K562 (cell line): ENCODE measurements around the gene FAM83E. TPM values are rescaled to one million over a fixed set of nuclear protein-coding genes. Genes with fewer than 3 reads are reported as not detected.

Experiments used
- GTF2A2 ChIP-seq: IDR thresholded peaks from 2 replicates; pipeline ENCODE4 v1.6.1; 2016; ENCODE audit warnings: mild to moderate bottlenecking, missing genetic modification characterization, missing compliant biosample characterization
- HDAC6 ChIP-seq: IDR thresholded peaks from 2 replicates; pipeline ENCODE4 v1.6.1; 2012; ENCODE audit warnings: low read depth, mild to moderate bottlenecking, control low read depth, inconsistent platforms, low read length, moderate library complexity
- MTA1 ChIP-seq: fragments of 450-650 bp; IDR thresholded peaks from 2 replicates; pipeline ENCODE4 v1.6.1; 2017; ENCODE audit warnings: borderline replicate concordance
- NBN ChIP-seq: fragments of 450-650 bp; IDR thresholded peaks from 2 replicates; pipeline ENCODE4 v1.6.1; 2016; ENCODE audit warnings: low read depth, mild to moderate bottlenecking
- POLR2G ChIP-seq: fragments of 200-400 bp; formaldehyde crosslinking; IDR thresholded peaks from 2 replicates; pipeline ENCODE4 v1.6.1; 2017; ENCODE audit warnings: low read depth, mild to moderate bottlenecking, antibody characterized with exemption, low read length, moderate library complexity
- ZNF143 ChIP-seq: sonication (generic); formaldehyde crosslinking; IDR thresholded peaks from 2 replicates; pipeline ENCODE4 v1.9.0; 2022; ENCODE audit warnings: mild to moderate bottlenecking, missing genetic modification reagents
- ZNF3 ChIP-seq: fragments of 250-450 bp; sonication (Bioruptor Pico); IDR thresholded peaks from 2 replicates; pipeline ENCODE4 v1.5.0; 2021; ENCODE audit warnings: mild to moderate bottlenecking, moderate library complexity
- ZNF384 ChIP-seq: IDR thresholded peaks from 2 replicates; pipeline ENCODE4 v1.6.1; 2012; ENCODE audit warnings: low read depth, low read length, improper control_type of control experiment
- ZNF584 ChIP-seq: fragments of 200-800 bp; sonication (Bioruptor generic); IDR thresholded peaks from 2 replicates; pipeline ENCODE4 v1.6.1; 2016; ENCODE audit warnings: low read depth, mild to moderate bottlenecking, missing genetic modification characterization, missing compliant biosample characterization
- ZNF707 ChIP-seq: fragments of 250-450 bp; sonication (Bioruptor Pico); conservative IDR thresholded peaks from 2 replicates; pipeline ENCODE4 v1.8.0; 2022; ENCODE audit warnings: inconsistent platforms, mild to moderate bottlenecking, moderate library complexity
- polyA plus RNA-seq, 8 experiments: library from polyadenylated mRNA; depleted of rRNA in 4 of 8; stranded (reverse) in 5 of 8; unstranded in 3 of 8; fragments of >200 nt; fragmentation: Nextera tagmentation in 2 of 8; fragmentation: Illumina TruSeq in 1 of 8; extraction: Ambion mirVana in 2 of 8; extraction: Trizol in 1 of 8; gene quantifications; 2 replicates each; pipeline versions ENCODE4 v1.2.1 to v1.2.3, GENCODE V29; 2011 to 2014; ENCODE audit warnings: inconsistent platforms in 1 of 8, missing spikeins in 1 of 8
- total RNA-seq, 7 experiments: library from RNA; depleted of rRNA in 6 of 7; stranded (reverse); fragments of >200 nt in 6 of 7; fragmentation: Illumina TruSeq in 2 of 7; extraction: Trizol in 2 of 7; gene quantifications; 2 replicates each; pipeline versions ENCODE4 v1.2.1 to v1.2.3, GENCODE V29; 2011 to 2021; ENCODE audit warnings: low replicate concordance in 1 of 7
- TF ChIP-seq, protein P1 (sequence below), 2 experiments: fragments of 150-350 bp in 1 of 2; IDR thresholded peaks; 2 replicates each; pipeline ENCODE4 v1.6.1; 2012 to 2016; ENCODE audit warnings: low read depth in 2 of 2, low read length in 2 of 2, mild to moderate bottlenecking in 1 of 2, moderate library complexity in 1 of 2
- TF ChIP-seq, protein P2 (sequence below): fragments of 450-650 bp; IDR thresholded peaks from 2 replicates; pipeline ENCODE4 v1.6.1; 2018; ENCODE audit not compliant: partially characterized antibody
- TF ChIP-seq, protein P3 (sequence below), 3 experiments: fragments of 200-800 bp in 1 of 3; sonication (Bioruptor generic) in 1 of 3; sonication (generic) in 1 of 3; formaldehyde crosslinking in 1 of 3; IDR thresholded peaks; 2 replicates each; pipeline versions ENCODE4 v1.6.1 to v1.8.0; 2016 to 2022; ENCODE audit warnings: mild to moderate bottlenecking in 2 of 3, missing compliant biosample characterization in 2 of 3, missing genetic modification characterization in 2 of 3, missing genetic modification reagents in 1 of 3

Gene FAM83E
- total and polyA plus RNA-seq, 9 of the 15 experiments (the other 6 are each of a cell fraction or from before 2014, with no cell fraction given), result 0.15 to 0.87 (median 0.29) TPM; not detected in 4

DNA sequence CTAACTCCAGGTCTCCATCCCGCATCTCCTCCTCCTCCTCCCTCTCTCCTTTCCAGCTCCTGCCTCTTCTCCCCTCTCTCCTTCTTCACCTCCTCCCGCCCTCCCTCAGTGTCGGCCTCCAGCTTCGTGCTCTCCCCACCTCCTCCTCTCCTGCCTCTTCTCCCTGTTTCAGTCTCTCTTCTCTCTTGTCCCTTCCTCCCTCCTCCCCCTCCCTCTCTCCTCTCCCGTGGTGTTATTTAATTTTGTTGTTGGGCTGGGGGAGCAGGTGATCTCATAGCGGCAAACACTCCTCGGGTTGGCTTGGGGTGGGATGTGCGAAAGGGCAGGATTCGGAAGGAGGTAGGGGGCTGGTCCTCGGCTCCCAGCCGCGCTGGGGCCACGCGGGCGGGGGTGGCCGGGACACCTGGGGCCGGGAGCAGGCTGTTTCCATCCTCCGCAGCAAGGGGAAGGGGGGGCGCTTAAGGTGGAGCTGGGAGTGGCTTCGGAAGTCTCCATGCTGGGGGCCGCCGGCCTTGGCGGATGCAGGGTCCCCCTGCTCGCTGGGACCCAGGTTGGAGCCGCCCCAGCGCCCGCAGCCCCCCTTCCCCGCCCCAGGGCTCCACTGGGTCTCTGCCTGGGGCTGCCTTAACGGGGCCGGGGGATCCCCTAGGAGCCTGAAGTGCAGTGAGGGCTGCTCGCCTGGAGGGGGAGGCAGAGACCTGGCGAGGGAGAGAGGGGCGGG is 31.3 kb upstream of the FAM83E start, which contains the start of gene CA11 (continued):
- TF ChIP-seq, protein P1, sequence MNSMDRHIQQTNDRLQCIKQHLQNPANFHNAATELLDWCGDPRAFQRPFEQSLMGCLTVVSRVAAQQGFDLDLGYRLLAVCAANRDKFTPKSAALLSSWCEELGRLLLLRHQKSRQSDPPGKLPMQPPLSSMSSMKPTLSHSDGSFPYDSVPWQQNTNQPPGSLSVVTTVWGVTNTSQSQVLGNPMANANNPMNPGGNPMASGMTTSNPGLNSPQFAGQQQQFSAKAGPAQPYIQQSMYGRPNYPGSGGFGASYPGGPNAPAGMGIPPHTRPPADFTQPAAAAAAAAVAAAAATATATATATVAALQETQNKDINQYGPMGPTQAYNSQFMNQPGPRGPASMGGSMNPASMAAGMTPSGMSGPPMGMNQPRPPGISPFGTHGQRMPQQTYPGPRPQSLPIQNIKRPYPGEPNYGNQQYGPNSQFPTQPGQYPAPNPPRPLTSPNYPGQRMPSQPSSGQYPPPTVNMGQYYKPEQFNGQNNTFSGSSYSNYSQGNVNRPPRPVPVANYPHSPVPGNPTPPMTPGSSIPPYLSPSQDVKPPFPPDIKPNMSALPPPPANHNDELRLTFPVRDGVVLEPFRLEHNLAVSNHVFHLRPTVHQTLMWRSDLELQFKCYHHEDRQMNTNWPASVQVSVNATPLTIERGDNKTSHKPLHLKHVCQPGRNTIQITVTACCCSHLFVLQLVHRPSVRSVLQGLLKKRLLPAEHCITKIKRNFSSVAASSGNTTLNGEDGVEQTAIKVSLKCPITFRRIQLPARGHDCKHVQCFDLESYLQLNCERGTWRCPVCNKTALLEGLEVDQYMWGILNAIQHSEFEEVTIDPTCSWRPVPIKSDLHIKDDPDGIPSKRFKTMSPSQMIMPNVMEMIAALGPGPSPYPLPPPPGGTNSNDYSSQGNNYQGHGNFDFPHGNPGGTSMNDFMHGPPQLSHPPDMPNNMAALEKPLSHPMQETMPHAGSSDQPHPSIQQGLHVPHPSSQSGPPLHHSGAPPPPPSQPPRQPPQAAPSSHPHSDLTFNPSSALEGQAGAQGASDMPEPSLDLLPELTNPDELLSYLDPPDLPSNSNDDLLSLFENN (IDR thresholded peaks at IDR 0.05; ENCODE audit: low read depth in 2 of 2, low read length in 2 of 2), result no peak
- TF ChIP-seq, protein P2, sequence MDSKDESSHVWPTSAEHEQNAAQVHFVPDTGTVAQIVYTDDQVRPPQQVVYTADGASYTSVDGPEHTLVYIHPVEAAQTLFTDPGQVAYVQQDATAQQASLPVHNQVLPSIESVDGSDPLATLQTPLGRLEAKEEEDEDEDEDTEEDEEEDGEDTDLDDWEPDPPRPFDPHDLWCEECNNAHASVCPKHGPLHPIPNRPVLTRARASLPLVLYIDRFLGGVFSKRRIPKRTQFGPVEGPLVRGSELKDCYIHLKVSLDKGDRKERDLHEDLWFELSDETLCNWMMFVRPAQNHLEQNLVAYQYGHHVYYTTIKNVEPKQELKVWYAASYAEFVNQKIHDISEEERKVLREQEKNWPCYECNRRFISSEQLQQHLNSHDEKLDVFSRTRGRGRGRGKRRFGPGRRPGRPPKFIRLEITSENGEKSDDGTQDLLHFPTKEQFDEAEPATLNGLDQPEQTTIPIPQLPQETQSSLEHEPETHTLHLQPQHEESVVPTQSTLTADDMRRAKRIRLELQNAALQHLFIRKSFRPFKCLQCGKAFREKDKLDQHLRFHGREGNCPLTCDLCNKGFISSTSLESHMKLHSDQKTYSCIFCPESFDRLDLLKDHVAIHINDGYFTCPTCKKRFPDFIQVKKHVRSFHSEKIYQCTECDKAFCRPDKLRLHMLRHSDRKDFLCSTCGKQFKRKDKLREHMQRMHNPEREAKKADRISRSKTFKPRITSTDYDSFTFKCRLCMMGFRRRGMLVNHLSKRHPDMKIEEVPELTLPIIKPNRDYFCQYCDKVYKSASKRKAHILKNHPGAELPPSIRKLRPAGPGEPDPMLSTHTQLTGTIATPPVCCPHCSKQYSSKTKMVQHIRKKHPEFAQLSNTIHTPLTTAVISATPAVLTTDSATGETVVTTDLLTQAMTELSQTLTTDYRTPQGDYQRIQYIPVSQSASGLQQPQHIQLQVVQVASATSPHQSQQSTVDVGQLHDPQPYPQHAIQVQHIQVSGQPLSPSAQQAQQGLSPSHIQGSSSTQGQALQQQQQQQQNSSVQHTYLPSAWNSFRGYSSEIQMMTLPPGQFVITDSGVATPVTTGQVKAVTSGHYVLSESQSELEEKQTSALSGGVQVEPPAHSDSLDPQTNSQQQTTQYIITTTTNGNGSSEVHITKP, result peak; percentile 82
- TF ChIP-seq, protein P3, sequence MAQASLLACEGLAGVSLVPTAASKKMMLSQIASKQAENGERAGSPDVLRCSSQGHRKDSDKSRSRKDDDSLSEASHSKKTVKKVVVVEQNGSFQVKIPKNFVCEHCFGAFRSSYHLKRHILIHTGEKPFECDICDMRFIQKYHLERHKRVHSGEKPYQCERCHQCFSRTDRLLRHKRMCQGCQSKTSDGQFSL (CRISPR knock-in tag; IDR thresholded peaks at IDR 0.05), result peak; percentile 96
- TF ChIP-seq, protein P3 (tag; IDR thresholded peaks at IDR 0.05), result peak in 1 of 2 experiments; percentile 98; a peak in 2 of 4 replicates
- TF ChIP-seq POLR2G, result peak; percentile 57
- TF ChIP-seq HDAC6, result no peak
- TF ChIP-seq GTF2A2, result no peak
- TF ChIP-seq NBN, result peak; percentile 86
- TF ChIP-seq ZNF143, result peak; percentile 5; the same call in 1 of the 2 replicates
- TF ChIP-seq ZNF584, result no peak
- no peak for TF ChIP-seq ZNF707 (CRISPR knock-in tag)
- TF ChIP-seq ZNF384, result peak; percentile 55; the same call in 1 of the 2 replicates
- TF ChIP-seq ZNF3 (CRISPR knock-in tag), result no peak
- peak; percentile 91 for TF ChIP-seq MTA1
